Measurements from ENCODE around the gene EDN1.

DNA sequence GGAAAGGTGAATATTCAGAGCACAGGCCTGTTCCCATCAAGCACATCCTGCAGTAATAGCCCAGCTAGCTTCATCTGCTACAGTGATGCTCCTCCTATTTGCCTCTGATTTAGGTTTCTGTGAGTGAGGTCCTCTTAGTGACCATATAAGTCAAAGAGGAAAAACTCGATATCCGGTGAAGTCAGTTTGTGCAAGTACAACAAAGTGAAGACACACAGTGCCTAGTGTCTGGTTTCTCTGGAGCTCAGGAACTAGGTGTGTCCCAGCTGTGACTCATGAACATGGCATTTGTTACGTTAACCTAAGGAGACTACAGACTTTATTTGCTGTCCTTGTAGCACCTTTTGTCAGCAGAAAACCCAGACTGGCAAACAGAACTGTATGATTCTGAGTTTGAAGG is 33.9 kb downstream of the EDN1 start:
- TF ChIP-seq, protein P1, sequence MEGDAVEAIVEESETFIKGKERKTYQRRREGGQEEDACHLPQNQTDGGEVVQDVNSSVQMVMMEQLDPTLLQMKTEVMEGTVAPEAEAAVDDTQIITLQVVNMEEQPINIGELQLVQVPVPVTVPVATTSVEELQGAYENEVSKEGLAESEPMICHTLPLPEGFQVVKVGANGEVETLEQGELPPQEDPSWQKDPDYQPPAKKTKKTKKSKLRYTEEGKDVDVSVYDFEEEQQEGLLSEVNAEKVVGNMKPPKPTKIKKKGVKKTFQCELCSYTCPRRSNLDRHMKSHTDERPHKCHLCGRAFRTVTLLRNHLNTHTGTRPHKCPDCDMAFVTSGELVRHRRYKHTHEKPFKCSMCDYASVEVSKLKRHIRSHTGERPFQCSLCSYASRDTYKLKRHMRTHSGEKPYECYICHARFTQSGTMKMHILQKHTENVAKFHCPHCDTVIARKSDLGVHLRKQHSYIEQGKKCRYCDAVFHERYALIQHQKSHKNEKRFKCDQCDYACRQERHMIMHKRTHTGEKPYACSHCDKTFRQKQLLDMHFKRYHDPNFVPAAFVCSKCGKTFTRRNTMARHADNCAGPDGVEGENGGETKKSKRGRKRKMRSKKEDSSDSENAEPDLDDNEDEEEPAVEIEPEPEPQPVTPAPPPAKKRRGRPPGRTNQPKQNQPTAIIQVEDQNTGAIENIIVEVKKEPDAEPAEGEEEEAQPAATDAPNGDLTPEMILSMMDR (IDR thresholded peaks at IDR 0.05) = no peak
- TF ChIP-seq POLR2A (IDR thresholded peaks at IDR 0.05; ENCODE audit: low read depth) = no peak

Data from esophagus muscularis mucosa (tissue), 3 donors.